Embryonic facial prominence (tissue), 1 donor: ENCODE measurements around the gene BZW1.
"Not testable (repeated sequence)": the region's sequence is repeated elsewhere in the genome, so short reads cannot be mapped to it uniquely, and the experiment has no call there.

Source experiments
- DNase-seq: peaks from one replicate; pipeline ENCODE4 v3.0.0-alpha.2; 2016; ENCODE audit errors: extremely low spot score

BZW1 gene

GRCh38 chr2:200791905-200792304 lies 19.8 kb upstream of the BZW1 start:
- DNase-seq: no peak

- DNase-seq: no peak
Measured at GRCh38 chr2:200794143-200794542, 17.6 kb upstream of the BZW1 start.

GRCh38 chr2:200795028-200795440 lies 16.7 kb upstream of the BZW1 start:
- no peak for DNase-seq

GRCh38 chr2:200796561-200796960 lies 15.1 kb upstream of the BZW1 start:
- DNase-seq: no peak

- no peak for DNase-seq
Measured at GRCh38 chr2:200797242-200797770, 14.4 kb upstream of the BZW1 start.

- no peak for DNase-seq
Measured at GRCh38 chr2:200798514-200798913, 13.2 kb upstream of the BZW1 start.

GRCh38 chr2:200800458-200800857 lies 11.3 kb upstream of the BZW1 start:
- no peak for DNase-seq

GRCh38 chr2:200801431-200801830 lies 10.3 kb upstream of the BZW1 start:
- DNase-seq: not testable (repeated sequence)

GRCh38 chr2:200809506-200810251 lies 2.0 kb upstream of the BZW1 start:
- no peak for DNase-seq

GRCh38 chr2:200810252-200810997 lies 1.3 kb upstream of the BZW1 start:
- DNase-seq: no peak

GRCh38 chr2:200810998-200811332 lies 745 bp upstream of the BZW1 start:
- no peak for DNase-seq

- peak; percentile 29 for DNase-seq
Measured at GRCh38 chr2:200812122-200813022, 662 bp downstream of the BZW1 start.

- DNase-seq: no peak
Measured at GRCh38 chr2:200814276-200814815, 2.6 kb downstream of the BZW1 start.

- DNase-seq: no peak
Measured at GRCh38 chr2:200814917-200815316, 3.2 kb downstream of the BZW1 start.

- not testable (repeated sequence) for DNase-seq
Measured at GRCh38 chr2:200818732-200819131, 7.0 kb downstream of the BZW1 start.

- DNase-seq: no peak
Measured at GRCh38 chr2:200820573-200821234, 9.0 kb downstream of the BZW1 start.

GRCh38 chr2:200821686-200822245 lies 10.1 kb downstream of the BZW1 start:
- no peak for DNase-seq

GRCh38 chr2:200828104-200828503 lies 16.4 kb downstream of the BZW1 start:
- DNase-seq: no peak

GRCh38 chr2:200828572-200829257 lies 17.0 kb downstream of the BZW1 start:
- no peak for DNase-seq

- no peak for DNase-seq
Measured at GRCh38 chr2:200829258-200829655, 17.5 kb downstream of the BZW1 start.
